NCI-H187 (cell line): ENCODE data around the gene TRAPPC3.

Source experiments
- DNase-seq, 2 experiments: peaks; one replicate each; lab custom pipeline; 2025; lab: John Stamatoyannopoulos, UW

TRAPPC3 gene

DNA sequence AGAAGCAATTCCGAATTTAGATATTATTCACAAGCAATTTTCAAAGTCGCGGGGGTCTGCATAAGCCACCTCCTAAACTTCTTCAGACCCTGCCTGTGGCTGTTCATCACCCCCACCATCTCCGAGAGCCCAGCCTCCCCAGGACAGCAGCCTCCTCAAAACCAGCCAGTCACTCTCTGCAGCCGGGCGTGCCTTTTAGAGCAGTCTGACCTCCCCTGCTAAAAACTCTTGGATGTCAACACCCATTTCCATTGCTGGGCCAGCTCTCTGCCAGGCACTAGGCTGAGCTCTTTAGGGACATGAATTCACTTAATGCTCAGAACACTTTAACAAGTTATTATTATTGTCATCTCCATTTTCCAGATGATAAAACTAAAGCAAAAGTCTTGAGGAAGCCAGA, 48.9 kb downstream of the TRAPPC3 start:
- DNase-seq = no peak

- peak; percentile 45 to 57 for DNase-seq
Observed at GRCh38 chr1:36099681-36100341, 49.5 kb downstream of the TRAPPC3 start.

- DNase-seq = no peak
Observed at GRCh38 chr1:36098650-36099365, 50.5 kb downstream of the TRAPPC3 start.

- DNase-seq = no peak
Observed at GRCh38 chr1:36097693-36098585, 51.3 kb downstream of the TRAPPC3 start.

- no peak for DNase-seq
Observed at GRCh38 chr1:36096500-36097432, 52.5 kb downstream of the TRAPPC3 start.

DNA sequence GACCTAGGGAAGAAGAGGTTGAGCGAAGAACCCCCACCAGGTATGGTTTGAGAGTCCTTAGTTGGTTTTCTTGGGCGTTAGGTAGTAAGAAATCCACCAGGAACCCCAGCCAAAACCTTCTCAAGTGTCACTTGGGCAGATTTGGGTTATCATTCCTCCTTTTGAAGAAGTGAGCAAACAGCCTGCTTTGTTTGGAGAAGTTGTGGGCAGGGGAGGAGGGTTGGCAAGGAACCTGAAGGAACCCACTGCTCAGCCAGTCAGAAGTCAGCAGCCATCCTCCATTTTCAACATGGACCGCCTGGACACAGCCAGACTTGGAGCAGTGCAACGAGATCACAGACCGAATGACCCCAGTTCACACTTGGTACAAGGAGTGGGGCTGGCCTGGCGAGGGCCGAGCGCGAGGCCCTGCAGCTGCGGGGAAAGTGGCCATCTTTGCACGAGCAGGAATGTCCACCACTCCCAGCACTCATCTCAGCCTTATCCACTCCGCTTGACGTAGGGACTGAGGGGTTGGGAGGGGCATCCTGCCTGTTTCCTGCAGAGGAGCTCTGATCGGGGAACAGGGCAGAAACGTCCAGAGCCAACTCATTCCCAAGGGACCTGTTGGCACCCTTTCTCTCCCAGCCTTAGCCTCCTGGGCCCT, 53.4 kb downstream of the TRAPPC3 start:
- no peak for DNase-seq

GRCh38 chr1:36094621-36095061, 54.6 kb downstream of the TRAPPC3 start:
- no peak for DNase-seq

DNA sequence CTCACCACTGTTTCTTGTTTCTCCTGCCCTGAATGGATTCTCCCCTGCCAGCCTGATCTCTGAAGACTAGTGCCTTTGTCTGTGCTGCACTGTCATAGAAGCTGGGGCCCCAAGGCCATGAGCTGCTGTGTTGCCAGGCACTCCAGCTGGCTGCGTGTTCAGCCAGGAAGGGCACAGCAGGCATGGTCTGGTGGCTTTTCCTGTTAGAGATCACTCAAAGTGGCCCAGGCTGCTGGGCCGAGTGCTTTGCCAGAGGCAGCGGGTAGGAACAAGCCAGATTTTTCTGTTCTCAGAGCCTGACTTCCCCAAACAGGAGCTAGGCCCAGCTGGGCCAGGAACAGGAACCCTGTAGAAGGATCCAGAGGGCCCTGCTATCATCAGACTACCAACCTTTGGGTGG, 55.4 kb downstream of the TRAPPC3 start:
- DNase-seq = no peak

DNA sequence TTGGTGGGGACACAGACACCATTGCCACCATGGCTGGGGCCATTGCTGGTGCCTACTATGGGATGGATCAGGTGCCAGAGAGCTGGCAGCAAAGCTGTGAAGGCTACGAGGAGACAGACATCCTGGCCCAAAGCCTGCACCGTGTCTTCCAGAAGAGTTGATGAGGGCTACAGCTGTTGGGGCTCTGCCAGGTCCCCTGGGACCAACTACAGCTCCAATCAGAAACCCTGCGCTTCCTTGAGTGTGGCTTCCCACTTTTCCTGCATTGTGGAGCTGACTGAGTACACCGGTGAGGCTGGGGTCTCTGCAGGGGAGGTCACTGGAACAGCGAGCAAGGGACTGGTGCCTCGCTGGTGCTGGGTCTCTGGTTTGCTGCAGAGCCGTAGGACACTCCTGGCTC, 56.1 kb downstream of the TRAPPC3 start:
- no peak for DNase-seq

GRCh38 chr1:36092798-36093185, 56.5 kb downstream of the TRAPPC3 start:
- DNase-seq = no peak

- DNase-seq = no peak
Observed at GRCh38 chr1:36092166-36092797, 57.0 kb downstream of the TRAPPC3 start.

DNA sequence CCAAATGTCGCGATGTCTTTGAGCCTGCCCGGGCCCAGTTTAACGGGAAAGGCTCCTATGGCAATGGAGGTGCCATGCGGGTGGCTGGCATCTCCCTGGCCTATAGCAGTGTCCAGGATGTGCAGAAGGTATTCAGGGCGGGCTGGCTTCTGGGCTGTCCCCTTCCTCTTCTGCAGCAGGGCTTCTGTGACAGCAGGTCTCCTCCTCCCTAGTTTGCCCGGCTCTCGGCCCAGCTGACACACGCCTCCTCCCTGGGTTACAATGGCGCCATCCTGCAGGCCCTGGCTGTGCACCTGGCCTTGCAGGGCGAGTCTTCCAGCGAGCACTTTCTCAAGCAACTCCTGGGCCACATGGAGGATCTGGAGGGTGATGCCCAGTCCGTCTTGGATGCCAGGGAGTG, 57.6 kb downstream of the TRAPPC3 start:
- DNase-seq = no peak

DNA sequence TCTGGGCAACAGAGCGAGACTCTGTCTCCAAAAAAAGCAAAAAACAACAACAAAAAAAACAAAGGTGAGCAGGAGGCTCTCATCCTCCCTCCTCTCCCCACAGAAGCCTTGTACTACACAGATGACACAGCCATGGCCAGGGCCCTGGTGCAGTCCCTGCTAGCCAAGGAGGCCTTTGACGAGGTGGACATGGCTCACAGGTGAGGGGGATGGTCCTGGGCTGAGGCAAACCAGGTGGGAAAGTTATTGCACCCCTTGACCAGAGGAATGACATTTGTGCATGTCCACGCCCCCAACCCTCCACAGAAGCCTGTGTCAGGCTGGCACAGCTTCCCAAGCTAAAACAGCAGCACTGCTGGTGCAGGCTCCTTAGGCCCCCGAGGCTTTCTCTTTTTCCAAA, 58.1 kb downstream of the TRAPPC3 start:
- no peak for DNase-seq

GRCh38 chr1:36089393-36090121, 59.7 kb downstream of the TRAPPC3 start:
- DNase-seq = no peak

DNA sequence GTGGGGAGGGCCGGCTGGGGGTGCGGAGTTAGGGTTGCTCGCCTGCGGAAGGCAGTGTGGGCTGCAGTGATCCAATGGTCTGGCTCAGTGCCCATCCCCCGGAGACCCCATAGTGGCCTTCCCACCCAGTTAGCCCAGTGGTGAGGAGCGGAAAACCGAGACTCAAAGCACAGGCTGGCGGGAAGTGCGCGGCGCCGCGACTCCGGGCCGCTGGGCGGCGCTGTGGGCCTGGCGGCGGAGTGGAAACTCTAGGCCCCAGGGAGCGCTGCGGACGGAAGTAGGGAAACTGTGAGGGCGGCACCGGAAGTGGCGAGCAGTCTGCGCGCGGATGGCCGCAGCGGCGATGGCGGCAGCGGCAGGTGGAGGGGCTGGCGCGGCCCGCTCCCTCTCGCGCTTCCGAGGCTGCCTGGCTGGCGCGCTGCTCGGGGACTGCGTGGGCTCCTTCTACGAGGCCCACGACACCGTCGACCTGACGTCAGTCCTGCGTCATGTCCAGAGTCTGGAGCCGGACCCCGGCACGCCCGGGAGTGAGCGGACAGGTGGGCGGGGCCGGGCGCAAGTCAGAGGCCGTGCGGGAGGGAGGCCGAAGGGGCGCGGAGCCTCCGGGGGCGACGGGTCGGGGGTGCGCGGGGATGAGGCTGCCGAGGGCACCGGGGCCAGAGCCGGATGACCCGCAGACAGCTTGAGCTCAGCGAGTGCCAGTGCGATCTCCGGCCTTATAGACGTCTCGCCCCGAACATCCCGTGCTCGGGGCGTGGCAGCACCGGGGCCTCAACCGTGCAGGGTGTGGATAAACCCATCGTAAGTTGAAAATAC, 60.5 kb downstream of the TRAPPC3 start, which contains the start of gene ADPRS:
ADPRS (plus strand) TSS at position 316 of the 816 bp plus-strand sequence; CDS start at position 329, 13 bp downstream.
- DNase-seq = peak; percentile 59 to 74

DNA sequence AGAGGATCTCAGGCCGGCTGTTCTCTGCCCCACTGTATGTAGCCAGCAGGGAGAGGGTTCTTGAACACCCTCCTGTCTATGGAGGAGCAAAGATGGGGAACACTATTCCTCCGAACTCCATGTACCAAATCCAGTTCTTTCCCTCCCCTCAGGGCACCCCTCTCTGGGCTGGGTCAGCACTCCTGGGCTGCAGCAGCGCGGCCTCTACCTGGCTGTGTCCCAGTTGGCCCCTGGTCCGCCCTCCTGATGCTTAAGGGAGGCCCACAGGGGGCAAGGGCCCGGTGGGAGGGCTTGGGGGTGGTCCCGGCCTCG, 61.1 kb downstream of the TRAPPC3 start:
- DNase-seq = no peak

- DNase-seq = no peak
Observed at GRCh38 chr1:36087233-36088123, 61.8 kb downstream of the TRAPPC3 start.
